Heart left ventricle (tissue), 13 donors: ENCODE measurements around the gene RBM44.

Experiments
- CTCF ChIP-seq, 12 donors: fragments of 200-600 bp; sonication (generic) in 4 of 12; IDR thresholded peaks; one replicate each; pipeline versions ENCODE4 v1.5.0 to v1.8.0; 2018 to 2022; ENCODE audit warnings: antibody characterized with exemption in 12 of 12, mild to moderate bottlenecking in 5 of 12
- POLR2A ChIP-seq, 2 donors: fragments of 450-650 bp; IDR thresholded peaks; one replicate each; pipeline ENCODE4 v1.6.1; 2017; ENCODE audit warnings: antibody characterized with exemption in 2 of 2, mild to moderate bottlenecking in 2 of 2, moderate library complexity in 2 of 2
- donor health status: ischemic (EF 13 %, LVEDD 7.1; RV severe dilation, severe dysfunction).
- donor health status: DM: no; HTN: yes; CAD: no.
- donor health status: DM: no; HTN: no; CAD: no.
- donor health status: ischemic (EF 25% LVEDD 6.9; RV normal size, moderate dysfunction).
- donor health status: ischemic (EF 25% LVEDD 5.7; RV mildly dilated, moderate dysfunction).
- donor health status: ischemic (EF 35%, LVEDD 5.7; RV mildly dilated, moderate dysfunction).
- donor health status: nonischemic (EF 11% LVEDD 7.7; RV severe dilation, severe dysfunction).
- donor health status: DM: yes; HTN: yes; CAD: no.
- donor health status: PGD.
- donor health status: ischemic (EF 29% LVEDD 5.4; RV normal size, mild dysfunction).
- donor health status: nonischemic (EF 23%, LVEDD 6.1; RV moderate dilation, normal function).

- TF ChIP-seq CTCF (IDR thresholded peaks at IDR 0.05) (no peak), POLR2A (IDR thresholded peaks at IDR 0.05) (no peak)
These were observed 36.8 kb downstream of the RBM44 start for GRCh38 chr2:237835372-237835771.
